ENCODE measurements around the gene KAT2B. TPM values are rescaled to one million over a fixed set of nuclear protein-coding genes. Genes with fewer than 3 reads are reported as not detected.

Gene KAT2B
- polyA plus RNA-seq, 1 experiment: 4.5 TPM

- CTCF ChIA-PET: no interaction called here
- no peaks in the 10 kb centered on the region for H3K36me3 ChIP-seq (ENCODE audit: control insufficient read depth, insufficient read depth, low read length)
- no peak for DNase-seq (ENCODE audit: low read depth)
- no peaks in the 10 kb centered on the region for H3K27me3 ChIP-seq (ENCODE audit: control insufficient read depth, insufficient read depth, low read length)
- POLR2A ChIA-PET: no interaction called here
- no peak overlapping the region for H3K4me3 ChIP-seq (ENCODE audit: low read depth, low read length)
- no peak for TF ChIP-seq CTCF (IDR thresholded peaks at IDR 0.05; ENCODE audit: insufficient read depth, low read depth, low read length)
These were observed 2.8 kb upstream of the KAT2B start for GRCh38 chr3:20037255-20037996.

- no peak for DNase-seq (ENCODE audit: low read depth)
- CTCF ChIA-PET: no interaction called here
- no peak for TF ChIP-seq CTCF (IDR thresholded peaks at IDR 0.05; ENCODE audit: insufficient read depth, low read depth, low read length)
- H3K4me3 ChIP-seq (ENCODE audit: low read depth, low read length): peak overlapping the region; percentile 58
- H3K36me3 ChIP-seq (ENCODE audit: control insufficient read depth, insufficient read depth, low read length): no peaks in the 10 kb centered on the region
- no peaks in the 10 kb centered on the region for H3K27me3 ChIP-seq (ENCODE audit: control insufficient read depth, insufficient read depth, low read length)
- POLR2A ChIA-PET: no interaction called here
These were observed 1.4 kb upstream of the KAT2B start for GRCh38 chr3:20038699-20039465.

- Histone ChIP-seq H3K27me3 (ENCODE audit: control insufficient read depth, insufficient read depth, low read length) (no peaks in the 10 kb centered on the region), H3K4me3 (ENCODE audit: low read depth, low read length) (peak overlapping the region; percentile 58), H3K36me3 (ENCODE audit: control insufficient read depth, insufficient read depth, low read length) (no peaks in the 10 kb centered on the region)
- TF ChIP-seq CTCF (IDR thresholded peaks at IDR 0.05; ENCODE audit: insufficient read depth, low read depth, low read length): no peak
- POLR2A ChIA-PET: no interaction called here
- CTCF ChIA-PET: no interaction called here
- DNase-seq (ENCODE audit: low read depth): no peak
These were observed 831 bp upstream of the KAT2B start for GRCh38 chr3:20039466-20039764.

- Histone ChIP-seq H3K27me3 (ENCODE audit: control insufficient read depth, insufficient read depth, low read length) (no peaks in the 10 kb centered on the region), H3K4me3 (ENCODE audit: low read depth, low read length) (peak overlapping the region; percentile 58), H3K36me3 (ENCODE audit: control insufficient read depth, insufficient read depth, low read length) (no peaks in the 10 kb centered on the region)
- CTCF ChIA-PET: interaction anchor here (0.8 to 1.1 kb wide), 3 partner anchors 86 to 167 kb away, joined by 3 to 5 read pairs (median 3); no protein-coding TSS in a partner anchor
- POLR2A ChIA-PET: no interaction called here
- TF ChIP-seq CTCF (IDR thresholded peaks at IDR 0.05; ENCODE audit: insufficient read depth, low read depth, low read length): peak; percentile 48
- no peak for DNase-seq (ENCODE audit: low read depth)
These were observed 426 bp downstream of the KAT2B start for GRCh38 chr3:20040548-20041196.

GRCh38 chr3:20041197-20041780 is 1.0 kb downstream of the KAT2B start:
- DNase-seq (ENCODE audit: low read depth): no peak
- POLR2A ChIA-PET: no interaction called here
- Histone ChIP-seq H3K4me3 (ENCODE audit: low read depth, low read length) (peak overlapping the region; percentile 58), H3K36me3 (ENCODE audit: control insufficient read depth, insufficient read depth, low read length) (no peaks in the 10 kb centered on the region), H3K27me3 (ENCODE audit: control insufficient read depth, insufficient read depth, low read length) (no peaks in the 10 kb centered on the region)
- CTCF ChIA-PET: interaction anchor here (0.8 to 1.4 kb wide), 6 partner anchors 12 to 166 kb away, joined by 3 to 4 read pairs (median 3); no protein-coding TSS in a partner anchor
- no peak for TF ChIP-seq CTCF (IDR thresholded peaks at IDR 0.05; ENCODE audit: insufficient read depth, low read depth, low read length)

Measured in BJ (cell line).